HS-5 (cell line): ENCODE results near the gene ZCCHC2.

Experiments
- DNase-seq: peaks from one replicate; pipeline ENCODE4 v3.0.0-alpha.2; 2012; ENCODE audit warnings: low read depth

Gene ZCCHC2

DNA sequence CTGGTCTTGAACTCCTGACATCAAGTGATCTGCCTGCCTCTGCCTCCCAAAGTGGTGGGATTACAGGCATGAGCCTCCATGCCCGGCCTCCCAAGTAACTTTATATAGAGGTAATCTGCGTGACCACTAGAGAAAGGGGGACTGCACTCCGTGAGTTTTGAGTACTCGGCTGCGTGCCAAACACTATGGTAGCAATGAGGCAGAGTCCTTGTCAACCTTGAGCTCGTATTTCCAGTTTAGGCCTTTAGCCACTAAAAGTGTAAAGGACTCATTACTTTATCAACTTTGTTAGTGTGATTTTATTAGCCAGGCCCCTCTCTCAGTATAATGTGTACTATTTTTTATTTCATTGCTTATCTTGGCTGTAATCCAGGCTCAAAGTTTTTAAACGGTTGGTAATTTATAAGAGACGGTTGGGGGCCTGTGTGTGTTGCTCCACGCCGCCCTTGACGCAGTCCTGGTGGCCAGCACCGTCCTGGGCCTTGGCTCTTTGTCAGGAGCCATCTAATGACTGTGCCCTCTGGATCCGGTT lies 56.2 kb downstream of the ZCCHC2 start:
- DNase-seq: no peak

- DNase-seq: no peak
Observed at GRCh38 chr18:62583376-62583775, 60.6 kb downstream of the ZCCHC2 start.

GRCh38 chr18:62584241-62585120 lies 61.7 kb downstream of the ZCCHC2 start:
- DNase-seq: peak; percentile 18

- DNase-seq: no peak
Observed at GRCh38 chr18:62585274-62586150, 62.7 kb downstream of the ZCCHC2 start.

- no peak for DNase-seq
Observed at GRCh38 chr18:62586151-62586774, 63.4 kb downstream of the ZCCHC2 start.

DNA sequence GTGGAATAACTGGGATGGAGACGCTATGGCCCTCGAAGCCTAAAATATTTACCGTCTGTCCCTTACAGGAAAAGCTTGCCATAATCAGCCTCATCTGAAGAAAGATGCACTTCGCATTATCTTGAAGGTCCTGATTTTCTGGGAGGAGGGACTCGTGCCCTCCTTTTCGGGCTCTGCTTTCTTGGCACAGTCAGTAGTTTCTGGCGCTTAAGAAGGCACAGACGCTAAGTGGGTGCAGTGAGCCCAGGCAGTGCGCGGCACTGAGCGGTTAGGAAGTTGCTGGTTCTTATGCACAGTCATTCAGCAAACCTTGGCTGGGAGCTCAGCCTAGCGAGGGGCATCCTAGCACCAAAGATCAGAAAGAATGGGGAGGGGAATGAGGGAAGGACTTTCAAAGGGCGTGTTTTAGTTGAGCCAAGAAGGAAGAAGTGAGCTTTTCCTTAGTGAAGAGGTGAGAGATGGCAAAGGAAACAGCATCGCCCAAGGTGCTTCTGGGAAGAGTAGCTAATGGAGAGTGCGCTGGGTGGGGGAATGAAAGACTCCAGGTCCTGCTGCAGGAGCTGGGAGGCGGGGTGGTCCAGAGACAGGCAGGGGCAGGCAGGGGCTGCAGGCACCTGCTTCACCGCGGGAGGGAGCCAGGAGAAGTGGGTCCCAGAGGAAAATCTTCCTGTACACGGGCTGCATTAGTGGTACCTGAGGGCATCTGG lies 64.1 kb downstream of the ZCCHC2 start:
- no peak for DNase-seq

DNA sequence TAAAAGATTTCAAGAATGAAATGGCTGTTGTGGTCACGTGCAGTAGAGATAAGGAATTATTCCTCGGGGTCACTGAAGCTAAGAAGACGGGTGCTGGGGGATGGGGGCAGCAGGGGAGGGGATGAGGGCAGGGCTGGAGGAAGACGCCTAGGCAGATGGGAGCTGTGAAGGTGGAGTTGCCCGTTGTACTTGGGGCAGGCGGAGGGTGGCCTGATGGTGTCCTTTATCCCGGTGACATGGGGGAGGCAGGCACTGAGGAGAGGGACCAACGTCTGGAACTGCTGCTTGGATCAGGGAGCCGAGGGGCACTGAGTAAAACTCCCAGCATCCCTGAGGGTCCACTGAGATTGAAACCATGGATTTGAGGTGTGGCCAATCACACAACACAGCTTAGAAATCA lies 64.9 kb downstream of the ZCCHC2 start:
- no peak for DNase-seq

- DNase-seq: no peak
Observed at GRCh38 chr18:62588217-62588616, 65.4 kb downstream of the ZCCHC2 start.

- no peak for DNase-seq
Observed at GRCh38 chr18:62590799-62591590, 68.2 kb downstream of the ZCCHC2 start.

GRCh38 chr18:62596145-62597005 lies 73.5 kb downstream of the ZCCHC2 start:
- no peak for DNase-seq

- no peak for DNase-seq
Observed at GRCh38 chr18:62601871-62602270, 79.0 kb downstream of the ZCCHC2 start.

DNA sequence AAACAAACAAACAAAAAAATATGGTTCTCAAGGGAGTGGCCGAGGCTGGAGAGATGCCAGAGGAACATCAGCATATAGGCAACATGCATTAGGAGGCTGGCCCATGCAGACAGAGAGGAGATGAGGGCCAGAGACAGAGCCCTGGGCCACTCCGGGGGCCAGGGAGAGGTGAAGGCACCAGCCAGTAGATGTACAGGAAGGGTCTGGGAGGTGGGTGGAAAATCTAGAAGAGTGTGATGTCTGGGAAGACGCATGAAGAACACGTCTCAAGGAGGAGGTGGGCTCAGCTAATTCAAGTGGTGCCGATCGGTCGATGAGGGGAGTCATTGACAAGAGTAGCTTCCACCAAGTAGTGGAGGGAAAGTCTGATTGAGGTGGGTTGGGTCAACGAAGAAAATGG lies 79.9 kb downstream of the ZCCHC2 start:
- DNase-seq: no peak

DNA sequence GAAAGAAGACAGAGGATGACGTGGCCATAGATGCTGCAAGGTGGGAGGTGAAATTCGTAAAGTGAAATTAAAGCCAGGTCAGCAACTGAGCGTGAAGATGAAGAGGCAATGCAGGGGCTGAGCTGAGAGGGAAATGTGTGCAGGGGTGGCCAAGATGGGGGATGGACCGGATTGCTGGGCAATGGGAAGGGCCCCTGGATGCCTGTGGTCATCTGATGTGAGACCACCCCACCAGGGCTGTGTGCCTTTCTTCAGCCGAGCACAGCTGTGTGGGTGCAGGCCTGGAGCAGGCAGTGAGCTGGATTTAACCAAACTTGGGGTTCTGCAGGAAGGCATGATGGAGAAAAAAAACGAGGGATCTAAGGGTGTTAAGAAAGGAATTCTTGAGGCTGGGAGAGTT lies 80.4 kb downstream of the ZCCHC2 start:
- DNase-seq: no peak

DNA sequence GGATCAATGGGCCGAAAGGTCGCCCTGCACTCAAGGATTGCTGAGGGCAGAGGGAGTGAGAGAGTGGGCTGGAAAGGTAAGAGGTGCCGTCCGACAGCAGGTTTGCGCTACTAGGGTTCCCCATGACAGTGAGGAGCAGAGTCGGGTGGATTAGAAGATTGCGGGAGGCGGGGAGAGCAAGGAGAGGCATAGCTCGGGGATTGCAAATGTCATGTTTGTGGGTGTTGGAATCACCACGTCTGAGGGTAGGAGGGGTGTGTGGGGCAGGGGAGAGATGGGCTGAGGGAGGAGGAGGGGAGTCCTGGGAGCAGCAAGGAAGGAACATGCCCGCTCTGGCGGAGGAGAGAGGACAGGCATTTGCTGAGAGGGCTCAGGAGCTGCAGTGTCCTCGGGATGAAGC lies 81.2 kb downstream of the ZCCHC2 start:
- no peak for DNase-seq

- DNase-seq: no peak
Observed at GRCh38 chr18:62605685-62606084, 82.9 kb downstream of the ZCCHC2 start.

- DNase-seq: no peak
Observed at GRCh38 chr18:62606106-62606505, 83.3 kb downstream of the ZCCHC2 start.

DNA sequence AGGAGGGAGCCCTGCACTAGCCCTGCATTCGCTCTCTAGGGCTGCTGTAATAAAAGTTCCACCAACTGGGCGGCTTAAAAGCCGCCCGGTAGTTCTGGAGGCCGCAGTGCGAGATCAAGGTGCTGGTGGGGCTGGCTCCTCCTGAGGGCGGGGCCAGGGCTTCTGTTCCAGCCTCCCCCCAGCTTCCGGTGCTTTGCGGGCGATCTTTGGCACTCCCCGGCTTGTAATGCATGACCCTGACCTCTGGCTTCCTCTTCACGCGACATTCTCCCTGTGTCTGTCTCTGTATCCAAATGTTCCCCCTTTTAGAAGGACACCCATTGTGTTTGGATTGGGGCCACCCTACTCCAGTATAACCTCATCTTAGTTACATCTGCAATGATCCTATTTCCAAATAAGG lies 84.5 kb downstream of the ZCCHC2 start:
- no peak for DNase-seq

GRCh38 chr18:62607708-62608428 lies 85.0 kb downstream of the ZCCHC2 start:
- DNase-seq: no peak

GRCh38 chr18:62609764-62610163 lies 86.9 kb downstream of the ZCCHC2 start:
- DNase-seq: no peak
